ENCODE data around the gene TMEM255B.

TMEM255B gene

DNA sequence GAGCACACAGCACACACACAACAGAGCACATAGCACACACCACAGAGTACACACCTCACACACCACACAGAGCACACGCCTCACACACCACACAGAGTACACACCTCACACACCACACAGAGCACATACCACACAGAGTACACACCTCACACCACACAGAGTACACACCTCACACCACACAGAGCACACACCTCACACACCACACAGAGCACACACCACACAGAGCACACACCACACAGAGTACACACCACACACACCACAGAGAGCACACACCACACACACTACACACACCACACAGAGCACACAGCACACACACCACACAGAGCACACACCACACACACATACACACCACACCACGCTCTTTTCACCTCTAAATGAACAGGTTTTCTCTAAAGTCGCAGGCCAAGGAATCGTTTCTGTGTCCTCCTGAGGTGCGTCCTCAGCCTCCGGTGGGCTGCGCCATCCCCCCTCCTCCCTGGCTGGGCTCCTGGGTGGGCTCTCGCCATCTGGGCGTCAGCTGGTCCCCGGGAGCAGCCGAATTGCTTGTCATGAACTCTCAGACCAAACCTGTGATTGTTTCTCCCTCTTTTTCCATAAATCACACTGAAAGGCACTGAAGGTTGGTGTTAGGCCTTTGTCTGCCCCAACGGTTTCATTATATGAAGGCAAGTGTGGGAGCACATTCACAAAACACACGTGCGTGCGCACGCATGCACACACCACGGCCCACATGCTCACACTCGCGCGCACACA, 37.4 kb downstream of the TMEM255B start:
- no peak for DNase-seq (ENCODE audit: low read depth)
- TF ChIP-seq, protein P1, sequence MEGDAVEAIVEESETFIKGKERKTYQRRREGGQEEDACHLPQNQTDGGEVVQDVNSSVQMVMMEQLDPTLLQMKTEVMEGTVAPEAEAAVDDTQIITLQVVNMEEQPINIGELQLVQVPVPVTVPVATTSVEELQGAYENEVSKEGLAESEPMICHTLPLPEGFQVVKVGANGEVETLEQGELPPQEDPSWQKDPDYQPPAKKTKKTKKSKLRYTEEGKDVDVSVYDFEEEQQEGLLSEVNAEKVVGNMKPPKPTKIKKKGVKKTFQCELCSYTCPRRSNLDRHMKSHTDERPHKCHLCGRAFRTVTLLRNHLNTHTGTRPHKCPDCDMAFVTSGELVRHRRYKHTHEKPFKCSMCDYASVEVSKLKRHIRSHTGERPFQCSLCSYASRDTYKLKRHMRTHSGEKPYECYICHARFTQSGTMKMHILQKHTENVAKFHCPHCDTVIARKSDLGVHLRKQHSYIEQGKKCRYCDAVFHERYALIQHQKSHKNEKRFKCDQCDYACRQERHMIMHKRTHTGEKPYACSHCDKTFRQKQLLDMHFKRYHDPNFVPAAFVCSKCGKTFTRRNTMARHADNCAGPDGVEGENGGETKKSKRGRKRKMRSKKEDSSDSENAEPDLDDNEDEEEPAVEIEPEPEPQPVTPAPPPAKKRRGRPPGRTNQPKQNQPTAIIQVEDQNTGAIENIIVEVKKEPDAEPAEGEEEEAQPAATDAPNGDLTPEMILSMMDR (IDR thresholded peaks at IDR 0.05; ENCODE audit: insufficient read depth, low read depth, low read length, missing control alignments): no peak
- H3K4me3 ChIP-seq (ENCODE audit: low read length): no peak overlapping the region

DNA sequence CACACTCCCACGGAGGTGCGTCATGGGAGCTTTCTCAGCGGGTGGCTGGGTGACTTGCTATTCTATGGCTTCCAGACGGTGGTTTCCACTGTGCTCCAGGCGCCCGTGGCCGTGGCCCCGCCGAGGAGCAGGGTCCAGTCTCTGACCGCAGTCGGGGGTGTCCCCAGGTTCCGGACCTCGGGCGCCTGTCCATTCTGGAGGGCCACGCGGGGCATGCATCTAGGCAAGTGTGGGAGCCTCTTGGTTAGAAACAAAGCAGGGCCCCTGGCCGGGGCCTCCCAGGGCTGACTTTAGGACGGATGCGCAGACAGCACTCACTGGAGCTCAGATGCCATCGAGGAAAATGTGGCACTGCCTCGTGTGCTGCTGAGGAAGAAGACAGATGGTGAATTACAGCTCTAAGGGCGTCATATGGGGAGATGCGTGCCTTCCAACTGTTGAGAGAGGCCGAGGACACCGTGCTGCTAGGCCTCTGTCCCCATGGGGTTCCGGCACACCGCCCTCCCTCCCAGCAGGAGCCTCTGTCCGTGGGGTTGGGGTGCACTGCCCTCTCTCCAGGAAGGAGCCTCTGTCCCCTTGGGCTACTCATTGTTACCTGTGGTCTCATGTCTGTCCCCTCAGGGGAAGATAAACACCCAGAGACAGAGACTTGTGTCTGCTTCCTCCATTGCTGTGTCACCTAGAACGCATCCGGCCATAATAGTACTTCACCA, 38.1 kb downstream of the TMEM255B start:
- DNase-seq (ENCODE audit: low read depth): no peak
- H3K4me3 ChIP-seq (ENCODE audit: low read length): no peak overlapping the region
- TF ChIP-seq, protein P1 (IDR thresholded peaks at IDR 0.05; ENCODE audit: insufficient read depth, low read depth, low read length, missing control alignments): no peak

DNA sequence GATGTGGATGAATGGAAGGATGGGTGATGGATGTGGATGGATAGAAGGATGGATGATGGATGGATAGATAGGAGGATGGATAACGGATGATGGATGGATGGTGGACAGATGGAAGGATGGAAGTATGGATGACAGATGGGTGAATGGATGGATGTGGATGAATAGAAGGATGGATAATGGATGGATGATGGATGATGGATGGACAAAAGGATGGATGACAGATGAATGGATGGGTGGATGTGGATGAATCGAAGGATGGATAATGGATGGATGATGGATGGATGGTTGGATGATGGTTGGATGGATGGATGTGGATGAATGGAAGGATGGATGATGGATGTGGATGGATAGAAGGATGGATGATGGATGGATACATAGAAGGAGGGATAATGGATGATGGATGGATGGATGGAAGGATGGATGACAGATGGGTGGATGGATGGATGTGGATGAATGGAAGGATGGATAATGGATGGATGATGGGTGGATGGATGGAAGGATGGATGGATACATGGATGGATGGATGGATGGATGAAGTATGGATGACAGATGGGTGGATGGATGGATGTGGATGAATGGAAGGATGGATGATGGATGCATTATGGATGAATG, 39.3 kb downstream of the TMEM255B start:
- H3K4me3 ChIP-seq (ENCODE audit: low read length): no peak overlapping the region
- no peak for DNase-seq (ENCODE audit: low read depth)
- TF ChIP-seq, protein P1 (IDR thresholded peaks at IDR 0.05; ENCODE audit: insufficient read depth, low read depth, low read length, missing control alignments): no peak

DNA sequence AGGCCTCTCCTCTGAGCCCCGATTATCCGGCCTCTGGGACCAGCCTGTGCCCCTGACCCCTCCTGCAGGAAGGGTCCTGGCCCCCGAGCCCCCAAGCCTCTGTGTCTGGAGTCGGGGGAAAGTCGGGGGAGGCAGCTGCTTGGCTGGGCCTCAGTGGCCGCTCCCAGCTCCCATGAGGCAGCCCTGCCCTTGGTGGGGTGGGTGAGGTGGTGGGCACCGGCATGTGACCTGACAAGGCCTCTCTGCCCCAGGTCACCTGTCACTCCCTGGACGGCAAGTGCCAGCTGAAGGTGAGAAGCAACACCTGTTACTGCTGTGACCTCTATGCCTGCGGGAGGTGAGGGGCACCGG, 41.5 kb downstream of the TMEM255B start:
- DNase-seq (ENCODE audit: low read depth): no peak
- no peak overlapping the region for H3K4me3 ChIP-seq (ENCODE audit: low read length)
- TF ChIP-seq, protein P1 (IDR thresholded peaks at IDR 0.05; ENCODE audit: insufficient read depth, low read depth, low read length, missing control alignments): no peak

DNA sequence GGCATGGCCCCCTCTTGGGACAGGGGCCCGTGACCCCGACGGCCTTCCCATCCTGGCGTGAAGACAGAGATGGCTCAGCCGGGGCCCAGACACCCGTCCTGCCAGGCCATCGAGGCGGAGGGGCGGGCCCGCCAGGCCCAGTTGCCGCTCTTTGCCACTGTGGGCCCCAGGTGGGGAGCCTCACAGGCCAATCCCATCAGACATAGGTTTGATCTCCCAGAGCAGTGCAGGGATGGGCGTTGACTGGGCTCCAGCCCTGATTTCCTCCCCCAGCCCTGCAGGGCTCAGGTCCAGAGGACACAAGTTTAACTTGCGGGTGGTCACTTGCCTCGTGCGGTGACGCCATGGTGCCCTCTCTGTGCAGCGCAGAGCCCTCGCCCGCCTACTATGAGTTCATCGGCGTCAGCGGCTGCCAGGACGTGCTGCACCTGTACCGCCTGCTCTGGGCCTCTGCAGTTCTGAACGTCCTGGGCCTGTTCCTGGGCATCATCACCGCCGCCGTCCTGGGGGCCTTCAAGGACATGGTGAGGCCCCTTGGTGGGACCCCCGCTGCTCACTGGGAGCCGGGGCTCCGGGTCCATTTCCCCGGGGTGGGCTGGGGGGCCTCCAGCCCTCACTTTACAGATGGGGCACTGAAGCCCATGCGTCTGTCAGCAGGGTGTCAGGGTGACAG, 42.4 kb downstream of the TMEM255B start:
- DNase-seq (ENCODE audit: low read depth): no peak
- TF ChIP-seq, protein P1 (IDR thresholded peaks at IDR 0.05; ENCODE audit: insufficient read depth, low read depth, low read length, missing control alignments): no peak
- no peak overlapping the region for H3K4me3 ChIP-seq (ENCODE audit: low read length)

DNA sequence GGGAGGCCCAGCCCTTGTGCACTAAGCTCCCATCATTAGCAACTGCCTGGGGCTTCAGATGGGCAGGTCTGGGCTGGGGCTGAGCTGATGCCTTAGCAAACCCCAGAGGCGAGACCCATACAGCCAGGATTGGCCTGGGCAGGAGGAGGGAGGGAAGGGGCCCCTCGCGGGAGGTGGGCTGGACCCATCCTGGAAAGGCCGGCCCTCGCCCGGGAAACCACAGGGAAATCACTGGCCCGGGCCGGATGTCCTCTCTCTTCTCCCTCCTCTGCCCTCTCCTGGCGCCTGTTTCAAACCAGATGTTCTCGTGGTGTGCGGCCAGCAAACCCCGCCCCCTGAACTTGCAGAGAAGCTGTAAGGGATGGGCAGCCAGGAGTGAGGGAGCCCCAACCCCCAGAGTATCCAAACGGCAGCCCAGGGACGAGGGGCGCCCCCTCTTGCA, 43.1 kb downstream of the TMEM255B start:
- H3K4me3 ChIP-seq (ENCODE audit: low read length): no peak overlapping the region
- peak; percentile 29 for DNase-seq (ENCODE audit: low read depth)
- TF ChIP-seq, protein P1 (IDR thresholded peaks at IDR 0.05; ENCODE audit: insufficient read depth, low read depth, low read length, missing control alignments): no peak

All from epithelial cell of esophagus (primary cell).